IMR-90 (cell line): Measurements from ENCODE around the gene FICD. TPM values are rescaled to one million over a fixed set of nuclear protein-coding genes. Genes with fewer than 3 reads are reported as not detected.

ENCODE experiments used
- ATAC-seq: fragments of 200-7000 bp; cut with Tn5 transposase; 2 replicates; pipeline ENCODE4 v1.9.1; 2020; ENCODE audit warnings: low read depth, mild to moderate bottlenecking, moderate library complexity
- BruUV-seq: library from RNA; stranded (reverse); fragments of 400-500 nt; replicated peaks from 2 replicates; lab custom pipeline; 2021; lab: Mats Ljungman, UMichigan
- CTCF ChIA-PET: fragments of 300-600 bp; formaldehyde crosslinking; extraction: SDS; loops from one replicate; lab custom pipeline; 2021; ENCODE audit warnings: antibody characterized with exemption; lab: Yijun Ruan, JAX
- POLR2A ChIA-PET: fragments of 300-600 bp; sonication (Branson Sonifier 250); formaldehyde crosslinking; loops from one replicate; lab custom pipeline; 2022; ENCODE audit warnings: antibody characterized with exemption; ENCODE audit not compliant: unreplicated experiment; lab: Charles Lee
- DNase-seq: peaks from one replicate; pipeline ENCODE4 v3.0.0; 2013
- H2AFZ ChIP-seq: replicated peaks from 2 replicates; pipeline ENCODE3; 2013; ENCODE audit warnings: low read length, mild to moderate bottlenecking; ENCODE audit not compliant: poor library complexity
- H2AK5ac ChIP-seq: 2 replicates; pipeline ENCODE4 v1.6.1; 2013; ENCODE audit warnings: low read depth, low read length, inconsistent platforms
- H2AK9ac ChIP-seq: replicated peaks from 2 replicates; pipeline ENCODE3; 2013; ENCODE audit warnings: mild to moderate bottlenecking, low read depth, low read length, moderate library complexity; ENCODE audit not compliant: poor library complexity
- H2BK120ac ChIP-seq: 2 replicates; pipeline ENCODE4 v1.6.1; 2013; ENCODE audit warnings: low read depth, low read length, inconsistent platforms
- H2BK15ac ChIP-seq: 3 replicates; pipeline ENCODE4 v1.6.1; 2013; ENCODE audit warnings: low read depth, low read length, inconsistent platforms
- H2BK20ac ChIP-seq: 2 replicates; pipeline ENCODE4 v1.6.1; 2013; ENCODE audit warnings: low read depth, mild to moderate bottlenecking, inconsistent platforms, low read length, moderate library complexity
- H2BK5ac ChIP-seq: 2 replicates; pipeline ENCODE4 v1.6.1; 2013; ENCODE audit warnings: mild to moderate bottlenecking, low read depth, low read length, inconsistent platforms; ENCODE audit not compliant: poor library complexity, severe bottlenecking
- H3K14ac ChIP-seq: replicated peaks from 2 replicates; pipeline ENCODE4 v1.6.1; 2013; ENCODE audit warnings: low read depth, low read length, inconsistent platforms
- H3K18ac ChIP-seq: 2 replicates; pipeline ENCODE4 v1.6.1; 2013; ENCODE audit warnings: low read depth, low read length, control low read depth
- H3K23ac ChIP-seq: 2 replicates; pipeline ENCODE4 v1.6.1; 2013; ENCODE audit warnings: low read depth, low read length, inconsistent platforms
- H3K27ac ChIP-seq: 2 replicates; pipeline ENCODE4 v1.5.1; 2013; ENCODE audit warnings: mild to moderate bottlenecking, control low read depth, low read length; ENCODE audit not compliant: insufficient read depth
- H3K27me3 ChIP-seq: 2 replicates; pipeline ENCODE4 v1.6.1; 2013; ENCODE audit warnings: low read length; ENCODE audit not compliant: control insufficient read depth, insufficient read depth
- H3K36me3 ChIP-seq: 2 replicates; pipeline ENCODE4 v1.6.1; 2013; ENCODE audit warnings: low read length, mixed read lengths; ENCODE audit not compliant: control insufficient read depth, insufficient read depth
- H3K4ac ChIP-seq: 2 replicates; pipeline ENCODE4 v1.6.1; 2013; ENCODE audit warnings: low read depth, low read length, inconsistent platforms
- H3K4me1 ChIP-seq: 2 replicates; pipeline ENCODE4 v1.6.1; 2013; ENCODE audit warnings: low read length, mixed read lengths; ENCODE audit not compliant: control insufficient read depth, insufficient read depth
- H3K4me2 ChIP-seq: 2 replicates; pipeline ENCODE4 v1.6.1; 2013; ENCODE audit warnings: low read depth, mild to moderate bottlenecking, control low read depth, low read length, moderate library complexity
- H3K4me3 ChIP-seq: 2 replicates; pipeline ENCODE4 v1.5.1; 2013; ENCODE audit warnings: low read depth, mild to moderate bottlenecking, control low read depth, low read length, moderate library complexity; ENCODE audit not compliant: insufficient read depth
- H3K56ac ChIP-seq: 2 replicates; pipeline ENCODE4 v1.6.1; 2013; ENCODE audit warnings: low read length, inconsistent platforms; ENCODE audit not compliant: insufficient read depth; ENCODE audit errors: extremely low read depth
- H3K79me1 ChIP-seq, 2 experiments: 2 replicates each; pipeline ENCODE4 v1.6.1; 2013; ENCODE audit warnings: low read length in 2 of 2, inconsistent platforms in 1 of 2, low read depth in 1 of 2
- H3K9ac ChIP-seq: 2 replicates; pipeline ENCODE4 v1.6.1; 2013; ENCODE audit warnings: low read depth, low read length, control low read depth
- H3K9me1 ChIP-seq: 2 replicates; pipeline ENCODE4 v1.6.1; 2013; ENCODE audit warnings: low read length, inconsistent platforms; ENCODE audit not compliant: insufficient read depth
- H3K9me3 ChIP-seq: 2 replicates; pipeline ENCODE4 v1.6.1; 2013; ENCODE audit warnings: low read length; ENCODE audit not compliant: control insufficient read depth, insufficient read depth
- H4K20me1 ChIP-seq: 2 replicates; pipeline ENCODE4 v1.6.1; 2013; ENCODE audit warnings: low read length, inconsistent platforms; ENCODE audit not compliant: insufficient read depth
- H4K5ac ChIP-seq: 2 replicates; pipeline ENCODE4 v1.6.1; 2013; ENCODE audit warnings: mild to moderate bottlenecking, low read depth, low read length, control low read depth
- H4K8ac ChIP-seq, 2 experiments: 2 replicates each; pipeline ENCODE4 v1.6.1; 2013; ENCODE audit warnings: low read depth in 2 of 2, low read length in 2 of 2, control low read depth in 1 of 2, inconsistent platforms in 1 of 2
- H4K91ac ChIP-seq: 2 replicates; pipeline ENCODE4 v1.6.1; 2013; ENCODE audit warnings: low read depth, low read length, inconsistent platforms; ENCODE audit not compliant: insufficient read depth
- BHLHE40 ChIP-seq: fragments of 150-350 bp; IDR thresholded peaks from 2 replicates; pipeline ENCODE4 v1.6.1; 2016; ENCODE audit warnings: mild to moderate bottlenecking, low read depth, low read length
- FOS ChIP-seq: fragments of 150-350 bp; IDR thresholded peaks from 2 replicates; pipeline ENCODE4 v1.6.1; 2016; ENCODE audit warnings: low read depth, low read length
- MAFK ChIP-seq: IDR thresholded peaks from 2 replicates; pipeline ENCODE4 v1.6.1; 2012; ENCODE audit warnings: low read depth, low read length, improper control_type of control experiment
- MAZ ChIP-seq: IDR thresholded peaks from 2 replicates; pipeline ENCODE4 v1.6.1; 2012; ENCODE audit warnings: low read depth, mild to moderate bottlenecking, low read length, improper control_type of control experiment, moderate library complexity, borderline replicate concordance
- MXI1 ChIP-seq: IDR thresholded peaks from 2 replicates; pipeline ENCODE4 v1.6.1; 2012; ENCODE audit warnings: low read depth, mild to moderate bottlenecking, low read length, moderate library complexity, borderline replicate concordance
- RCOR1 ChIP-seq: IDR thresholded peaks from 2 replicates; pipeline ENCODE4 v1.6.1; 2012; ENCODE audit warnings: mild to moderate bottlenecking, low read length, improper control_type of control experiment; ENCODE audit not compliant: insufficient replicate concordance
- WGBS, 2 experiments: methylation state at CpG; one replicate each; pipeline versions ENCODE4 v1.1.5 to v1.1.7; 2013; ENCODE audit warnings: missing lambda C conversion rate in 2 of 2; ENCODE audit not compliant: insufficient read length in 1 of 2; ENCODE audit errors: extremely low coverage in 2 of 2; 5-methylcytosine and 5-hydroxymethylcytosine counted together
- dilution Hi-C: fragments of 300-500 bp; cut with HindIII; formaldehyde crosslinking; loops from one replicate; pipeline ENCODE4 v1.14.3; 2018; ENCODE audit warnings: low sequenced_read_pairs; ENCODE audit not compliant: unreplicated experiment
- in situ Hi-C: fragments of 300-500 bp; cut with MboI; formaldehyde crosslinking; loops from 3 replicates; pipeline ENCODE4 v1.14.3; 2019; ENCODE audit warnings: low sequenced_read_pairs, inconsistent platforms, mixed read lengths
- intact Hi-C: fragments of 100-400 bp; cut with micrococcal nuclease; formaldehyde crosslinking; loops from 2 replicates; pipeline ENCODE4 v1.10.0; 2022
- polyA plus RNA-seq, 3 experiments: library from polyadenylated mRNA; depleted of rRNA; stranded (reverse); fragments of >200 nt; gene quantifications; 2 replicates each; pipeline ENCODE4 v1.2.3, GENCODE V29; 2012; ENCODE audit warnings: low replicate concordance in 1 of 3
- total RNA-seq: library from RNA; depleted of rRNA; stranded (reverse); fragments of >200 nt; gene quantifications from 2 replicates; pipeline ENCODE4 v1.2.3, GENCODE V29; 2012
- TF ChIP-seq, protein P1 (sequence below): conservative IDR thresholded peaks from 2 replicates; pipeline ENCODE4 v1.5.1; 2012; ENCODE audit warnings: mild to moderate bottlenecking, low read depth, low read length, improper control_type of control experiment

Gene FICD
- total and polyA plus RNA-seq, 2 of the 4 experiments (the other 2 are of a cell fraction) = 4.0 to 11.3 TPM

DNA sequence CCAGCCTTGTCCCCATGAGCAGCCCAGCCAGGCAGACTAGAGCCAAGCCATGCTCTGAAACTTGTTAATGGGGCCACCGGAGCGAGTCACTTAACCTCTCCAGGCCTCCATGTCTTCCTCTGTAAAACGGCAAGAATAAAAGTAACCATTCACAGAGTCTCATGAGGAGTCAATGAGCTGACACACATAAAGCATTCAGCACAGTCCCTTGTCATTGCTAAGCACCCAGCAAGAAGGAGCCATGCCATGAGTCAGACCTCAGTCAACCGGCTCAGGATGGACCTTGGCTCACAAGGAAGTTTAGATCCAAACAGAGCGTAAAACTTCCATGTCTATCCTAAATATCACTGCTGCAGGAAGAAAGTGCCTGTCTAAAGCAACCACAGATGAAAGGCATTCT is 10.6 kb downstream of the FICD start:
- intact Hi-C loops (no loop called here), in situ Hi-C loops (no loop called here), dilution Hi-C loops (no loop called here)
- Histone ChIP-seq H3K4me3 (no peak overlapping the region), H2AFZ (peak overlapping the region; percentile 25), H2AK9ac (no peak overlapping the region), H3K27ac (no peak overlapping the region; the same call in 1 of the 2 replicates), H3K9me3 (no peaks in the 10 kb centered on the region), H4K91ac (no peak overlapping the region), H2AK5ac (peak overlapping the region; percentile 11; the same call in 1 of the 2 replicates), H3K4me1 (peaks cover 3% of the 10 kb centered on the region; the same call in 1 of the 2 replicates), H3K56ac (no peak overlapping the region), H4K5ac (no peak overlapping the region), H3K9ac (no peak overlapping the region), H3K4me2 (no peak overlapping the region), H3K23ac (no peak overlapping the region), H2BK5ac (peak overlapping the region; percentile 19), H3K9me1 (peaks cover 7% of the 10 kb centered on the region; the same call in 1 of the 2 replicates), H4K8ac (no peak overlapping the region), H3K36me3 (peaks cover 63% of the 10 kb centered on the region), H2BK120ac (no peak overlapping the region), H3K79me1 (peaks cover 22 to 49% of the 10 kb centered on the region in 2 experiments), H3K27me3 (no peaks in the 10 kb centered on the region), H3K14ac (no peak overlapping the region), H3K18ac (no peak overlapping the region), H2BK15ac (no peak overlapping the region), H4K20me1 (peaks cover 19% of the 10 kb centered on the region), H3K4ac (peak overlapping the region; percentile 37; the same call in 1 of the 2 replicates), H2BK20ac (no peak overlapping the region)
- WGBS, 2 experiments = 31% methylated on average over 4 of the region's 5 CpGs; no CpG with 5 or more reads in 1 of the 2 experiments
- 0 out of 2 replicates have a peak, but pooled peaks have one; percentile 8 for TF ChIP-seq MXI1
- TF ChIP-seq, protein P1, sequence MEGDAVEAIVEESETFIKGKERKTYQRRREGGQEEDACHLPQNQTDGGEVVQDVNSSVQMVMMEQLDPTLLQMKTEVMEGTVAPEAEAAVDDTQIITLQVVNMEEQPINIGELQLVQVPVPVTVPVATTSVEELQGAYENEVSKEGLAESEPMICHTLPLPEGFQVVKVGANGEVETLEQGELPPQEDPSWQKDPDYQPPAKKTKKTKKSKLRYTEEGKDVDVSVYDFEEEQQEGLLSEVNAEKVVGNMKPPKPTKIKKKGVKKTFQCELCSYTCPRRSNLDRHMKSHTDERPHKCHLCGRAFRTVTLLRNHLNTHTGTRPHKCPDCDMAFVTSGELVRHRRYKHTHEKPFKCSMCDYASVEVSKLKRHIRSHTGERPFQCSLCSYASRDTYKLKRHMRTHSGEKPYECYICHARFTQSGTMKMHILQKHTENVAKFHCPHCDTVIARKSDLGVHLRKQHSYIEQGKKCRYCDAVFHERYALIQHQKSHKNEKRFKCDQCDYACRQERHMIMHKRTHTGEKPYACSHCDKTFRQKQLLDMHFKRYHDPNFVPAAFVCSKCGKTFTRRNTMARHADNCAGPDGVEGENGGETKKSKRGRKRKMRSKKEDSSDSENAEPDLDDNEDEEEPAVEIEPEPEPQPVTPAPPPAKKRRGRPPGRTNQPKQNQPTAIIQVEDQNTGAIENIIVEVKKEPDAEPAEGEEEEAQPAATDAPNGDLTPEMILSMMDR = no peak
- TF ChIP-seq MAZ = no peak
- TF ChIP-seq MAFK = peak; percentile 19; the same call in 1 of the 2 replicates
- no peak for TF ChIP-seq RCOR1
- TF ChIP-seq FOS = 0 out of 2 replicates have a peak, but pooled peaks have one; percentile 32
- TF ChIP-seq BHLHE40 = 0 out of 2 replicates have a peak, but pooled peaks have one; percentile 3
- ChIA-PET CTCF (no interaction called here), POLR2A (no interaction called here)
- ATAC-seq (peak; percentile 93), DNase-seq (peak; percentile 86)
- no TSS peak for BruUV-seq
